Measurements from ENCODE around the gene ZC3HAV1. TPM values are rescaled to one million over a fixed set of nuclear protein-coding genes. Genes with fewer than 3 reads are reported as not detected.
"Not testable (repeated sequence)": the region's sequence is repeated elsewhere in the genome, so short reads cannot be mapped to it uniquely, and the experiment has no call there.

ZC3HAV1 gene
- total RNA-seq, 2 experiments from 2014 or later, result 131 to 134 TPM

GRCh38 chr7:139068544-139069399, 40.7 kb downstream of the ZC3HAV1 start:
- no peaks in the 10 kb centered on the region for H3K27me3 Mint-ChIP-seq (ENCODE audit: low read depth)

GRCh38 chr7:139066315-139066714, 43.2 kb downstream of the ZC3HAV1 start:
- Mint-ChIP-seq H3K36me3 (ENCODE audit: low read depth) (peaks cover 69% of the 10 kb centered on the region), H3K27me3 (ENCODE audit: low read depth) (no peaks in the 10 kb centered on the region), H3K9me3 (no peaks in the 10 kb centered on the region), H3K27ac (peak overlapping the region; percentile 57), H3K4me1 (ENCODE audit: low read depth) (peaks cover 57% of the 10 kb centered on the region), H3K4me3 (no peak overlapping the region)
- CTCF ChIA-PET, result interaction anchor here (1.0 to 2.4 kb wide), 3 partner anchors 9 to 179 kb away, joined by 4 to 21 read pairs (median 5); no protein-coding TSS in a partner anchor
- intact Hi-C loops (cut with micrococcal nuclease), result no loop called here
- DNase-seq, result no peak

More at GRCh38 chr7:139068544-139069399, 40.7 kb downstream of the ZC3HAV1 start:
- Mint-ChIP-seq H3K9me3 (no peaks in the 10 kb centered on the region), H3K36me3 (ENCODE audit: low read depth) (peaks cover 74% of the 10 kb centered on the region), H3K4me3 (no peak overlapping the region), H3K4me1 (ENCODE audit: low read depth) (peaks cover 56% of the 10 kb centered on the region), H3K27ac (peak overlapping the region; percentile 65)
- CTCF ChIA-PET, result interaction anchor here (0.5 to 3.4 kb wide), 8 partner anchors 9 to 185 kb away, joined by 3 to 18 read pairs (median 4); no protein-coding TSS in a partner anchor
- DNase-seq, result no peak
- intact Hi-C loops (cut with micrococcal nuclease), result no loop called here

- Mint-ChIP-seq H3K36me3 (ENCODE audit: low read depth) (peaks cover 74% of the 10 kb centered on the region), H3K27me3 (ENCODE audit: low read depth) (no peaks in the 10 kb centered on the region), H3K4me3 (no peak overlapping the region), H3K4me1 (ENCODE audit: low read depth) (peaks cover 66% of the 10 kb centered on the region), H3K27ac (peak overlapping the region; percentile 14), H3K9me3 (no peaks in the 10 kb centered on the region)
- intact Hi-C loops (cut with micrococcal nuclease), result no loop called here
- CTCF ChIA-PET, result interaction anchor here (2.4 kb wide), 1 partner anchor 10 kb away, joined by 21 read pairs; no protein-coding TSS in a partner anchor
- DNase-seq, result no peak
These were observed 44.2 kb downstream of the ZC3HAV1 start for GRCh38 chr7:139065323-139065722.

GRCh38 chr7:139061416-139061815, 48.1 kb downstream of the ZC3HAV1 start:
- Mint-ChIP-seq H3K27me3 (ENCODE audit: low read depth) (no peaks in the 10 kb centered on the region), H3K4me1 (ENCODE audit: low read depth) (peaks cover 70% of the 10 kb centered on the region), H3K4me3 (no peak overlapping the region), H3K36me3 (ENCODE audit: low read depth) (peaks cover 71% of the 10 kb centered on the region), H3K27ac (peak overlapping the region; percentile 80), H3K9me3 (no peaks in the 10 kb centered on the region)
- intact Hi-C loops (cut with micrococcal nuclease), result loop anchor here (2.0 kb wide), 1 partner anchor 31 kb away; no protein-coding TSS in a partner anchor
- DNase-seq, result no peak
- CTCF ChIA-PET, result interaction anchor here (0.6 to 3.8 kb wide), 4 partner anchors 13 to 44 kb away, joined by 3 to 32 read pairs (median 10); no protein-coding TSS in a partner anchor

GRCh38 chr7:139060695-139061237, 48.8 kb downstream of the ZC3HAV1 start:
- intact Hi-C loops (cut with micrococcal nuclease), result loop anchor here (2.0 kb wide), 1 partner anchor 32 kb away; no protein-coding TSS in a partner anchor
- DNase-seq, result no peak
- no peak overlapping the region for H3K4me3 Mint-ChIP-seq
- peaks cover 71% of the 10 kb centered on the region for H3K4me1 Mint-ChIP-seq (ENCODE audit: low read depth)
- no peaks in the 10 kb centered on the region for H3K27me3 Mint-ChIP-seq (ENCODE audit: low read depth)
- CTCF ChIA-PET, result interaction anchor here (0.6 to 3.8 kb wide), 7 partner anchors 8 to 295 kb away, joined by 3 to 32 read pairs (median 7); no protein-coding TSS in a partner anchor
- peak overlapping the region; percentile 80 for H3K27ac Mint-ChIP-seq
- H3K36me3 Mint-ChIP-seq (ENCODE audit: low read depth), result peaks cover 71% of the 10 kb centered on the region
- no peaks in the 10 kb centered on the region for H3K9me3 Mint-ChIP-seq

- peaks cover 67% of the 10 kb centered on the region for H3K36me3 Mint-ChIP-seq (ENCODE audit: low read depth)
- no peak for DNase-seq
- H3K4me1 Mint-ChIP-seq (ENCODE audit: low read depth), result peaks cover 71% of the 10 kb centered on the region
- H3K27me3 Mint-ChIP-seq (ENCODE audit: low read depth), result no peaks in the 10 kb centered on the region
- CTCF ChIA-PET, result interaction anchor here (0.6 to 3.8 kb wide), 7 partner anchors 9 to 296 kb away, joined by 4 to 32 read pairs (median 7); no protein-coding TSS in a partner anchor
- peak overlapping the region; percentile 86 for H3K27ac Mint-ChIP-seq
- H3K4me3 Mint-ChIP-seq, result peak overlapping the region; percentile 0
- no peaks in the 10 kb centered on the region for H3K9me3 Mint-ChIP-seq
- intact Hi-C loops (cut with micrococcal nuclease), result loop anchor here (2.0 kb wide), 1 partner anchor 33 kb away; no protein-coding TSS in a partner anchor
These were observed 49.6 kb downstream of the ZC3HAV1 start for GRCh38 chr7:139059905-139060304.

- Mint-ChIP-seq H3K36me3 (ENCODE audit: low read depth) (peaks cover 67% of the 10 kb centered on the region), H3K4me3 (no peak overlapping the region), H3K27me3 (ENCODE audit: low read depth) (no peaks in the 10 kb centered on the region), H3K9me3 (no peaks in the 10 kb centered on the region), H3K4me1 (ENCODE audit: low read depth) (peaks cover 73% of the 10 kb centered on the region), H3K27ac (peak overlapping the region; percentile 86)
- DNase-seq, result no peak
- CTCF ChIA-PET, result interaction anchor here (0.6 to 3.8 kb wide), 5 partner anchors 10 to 60 kb away, joined by 3 to 32 read pairs (median 9); no protein-coding TSS in a partner anchor
- intact Hi-C loops (cut with micrococcal nuclease), result no loop called here
These were observed 50.6 kb downstream of the ZC3HAV1 start for GRCh38 chr7:139058943-139059342.

- peaks cover 48% of the 10 kb centered on the region for H3K4me1 Mint-ChIP-seq (ENCODE audit: low read depth)
- DNase-seq, result no peak
- CTCF ChIA-PET, result interaction anchor here (0.5 to 1.3 kb wide), 5 partner anchors 9 to 49 kb away, joined by 3 to 4 read pairs (median 3); no protein-coding TSS in a partner anchor
- no peak overlapping the region for H3K4me3 Mint-ChIP-seq
- peak overlapping the region; percentile 66 for H3K27ac Mint-ChIP-seq
- intact Hi-C loops (cut with micrococcal nuclease), result no loop called here
- H3K36me3 Mint-ChIP-seq (ENCODE audit: low read depth), result peaks cover 64% of the 10 kb centered on the region
- H3K9me3 Mint-ChIP-seq, result no peaks in the 10 kb centered on the region
- H3K27me3 Mint-ChIP-seq (ENCODE audit: low read depth), result no peaks in the 10 kb centered on the region
These were observed 53.8 kb downstream of the ZC3HAV1 start for GRCh38 chr7:139055674-139056073.

DNA sequence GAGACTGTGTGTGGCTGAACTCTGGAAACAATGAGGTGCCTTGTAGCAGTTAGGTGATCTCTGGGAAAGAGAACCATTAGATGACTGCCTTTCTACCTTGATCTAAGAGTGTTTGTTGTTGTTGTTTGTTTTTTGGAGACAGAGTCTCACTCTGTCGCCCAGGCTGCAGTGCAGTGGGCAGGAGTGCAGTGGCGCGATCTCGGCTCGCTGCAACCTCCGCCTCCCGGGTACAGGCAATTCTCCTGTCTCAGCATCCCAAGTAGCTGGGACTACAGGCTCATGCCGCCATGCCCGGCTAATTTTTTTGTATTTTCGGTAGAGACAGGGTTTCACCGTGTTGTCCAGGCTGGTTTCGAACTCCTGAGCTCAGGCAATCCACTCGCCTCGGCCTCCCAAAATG, 54.9 kb downstream of the ZC3HAV1 start:
- H3K9me3 Mint-ChIP-seq; intact Hi-C loops (cut with micrococcal nuclease); H3K27me3 Mint-ChIP-seq (ENCODE audit: low read depth); H3K4me3 Mint-ChIP-seq; DNase-seq: not testable (repeated sequence)
- H3K27ac Mint-ChIP-seq, result peak overlapping the region; percentile 44
- peaks cover 43% of the 10 kb centered on the region for H3K4me1 Mint-ChIP-seq (ENCODE audit: low read depth)
- CTCF ChIA-PET, result interaction anchor here (0.6 to 3.8 kb wide), 3 partner anchors 18 to 21 kb away, joined by 3 to 19 read pairs (median 4); no protein-coding TSS in a partner anchor
- peaks cover 61% of the 10 kb centered on the region for H3K36me3 Mint-ChIP-seq (ENCODE audit: low read depth)

- CTCF ChIA-PET, result interaction anchor here (0.6 to 3.8 kb wide), 3 partner anchors 17 to 37 kb away, joined by 3 to 19 read pairs (median 5); no protein-coding TSS in a partner anchor
- peaks cover 66% of the 10 kb centered on the region for H3K36me3 Mint-ChIP-seq (ENCODE audit: low read depth)
- intact Hi-C loops (cut with micrococcal nuclease), result no loop called here
- no peak overlapping the region for H3K4me3 Mint-ChIP-seq
- peaks cover 45% of the 10 kb centered on the region for H3K4me1 Mint-ChIP-seq (ENCODE audit: low read depth)
- no peaks in the 10 kb centered on the region for H3K9me3 Mint-ChIP-seq
- no peaks in the 10 kb centered on the region for H3K27me3 Mint-ChIP-seq (ENCODE audit: low read depth)
- H3K27ac Mint-ChIP-seq, result peak overlapping the region; percentile 44
- no peak for DNase-seq
These were observed 55.4 kb downstream of the ZC3HAV1 start for GRCh38 chr7:139054101-139054500.

GRCh38 chr7:139051655-139052054, 57.9 kb downstream of the ZC3HAV1 start:
- peaks cover 46% of the 10 kb centered on the region for H3K4me1 Mint-ChIP-seq (ENCODE audit: low read depth)

GRCh38 chr7:139049936-139050335, 59.6 kb downstream of the ZC3HAV1 start:
- Mint-ChIP-seq H3K27me3 (ENCODE audit: low read depth) (no peaks in the 10 kb centered on the region), H3K36me3 (ENCODE audit: low read depth) (peaks cover 77% of the 10 kb centered on the region), H3K4me3 (no peak overlapping the region), H3K4me1 (ENCODE audit: low read depth) (peaks cover 56% of the 10 kb centered on the region), H3K9me3 (no peaks in the 10 kb centered on the region), H3K27ac (peak overlapping the region; percentile 70)
- intact Hi-C loops (cut with micrococcal nuclease), result no loop called here
- CTCF ChIA-PET, result interaction anchor here (0.7 to 3.0 kb wide), 4 partner anchors 10 to 279 kb away, joined by 3 to 7 read pairs (median 4); no protein-coding TSS in a partner anchor
- DNase-seq, result no peak

More at GRCh38 chr7:139051655-139052054, 57.9 kb downstream of the ZC3HAV1 start:
- no peaks in the 10 kb centered on the region for H3K9me3 Mint-ChIP-seq
- intact Hi-C loops (cut with micrococcal nuclease), result no loop called here
- H3K4me3 Mint-ChIP-seq, result no peak overlapping the region
- CTCF ChIA-PET, result interaction anchor here (0.6 to 3.8 kb wide), 4 partner anchors 24 to 322 kb away, joined by 3 to 19 read pairs (median 4); no protein-coding TSS in a partner anchor
- H3K36me3 Mint-ChIP-seq (ENCODE audit: low read depth), result peaks cover 69% of the 10 kb centered on the region
- H3K27ac Mint-ChIP-seq, result peak overlapping the region; percentile 53
- DNase-seq, result no peak
- no peaks in the 10 kb centered on the region for H3K27me3 Mint-ChIP-seq (ENCODE audit: low read depth)

Data from activated naive CD4-positive, alpha-beta T cell treated with anti-CD3 and anti-CD28 coated beads for 36 hours (primary cell).